ENCODE data around the gene WDR62. TPM values are rescaled to one million over a fixed set of nuclear protein-coding genes. Genes with fewer than 3 reads are reported as not detected.

Gene WDR62
- total and polyA plus RNA-seq, 12 donors: 1.6 to 33.7 (median 12.9) TPM

DNA sequence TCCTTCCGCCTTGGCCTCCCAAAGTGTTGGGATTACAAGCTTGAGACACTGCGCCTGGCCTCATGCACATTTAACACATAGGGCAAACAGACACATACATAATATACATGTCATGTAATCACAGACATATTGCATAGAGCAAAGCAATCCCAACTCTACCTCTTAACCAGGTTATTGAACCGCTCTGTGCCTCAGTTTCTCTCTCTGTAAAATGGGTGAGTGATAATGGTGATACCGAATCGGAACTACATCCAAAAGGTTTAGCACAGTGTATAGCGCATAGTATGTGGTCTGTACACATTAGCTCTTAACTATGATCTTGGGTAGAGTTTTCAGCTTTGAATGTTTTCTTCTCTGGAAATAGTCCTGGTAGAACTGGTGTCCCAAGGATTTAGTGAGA, 89.9 kb downstream of the WDR62 start:
- DNase-seq: no peak
- intact Hi-C loops (cut with DNase I): no loop called here
- Histone ChIP-seq H3K27me3 (no peaks in the 10 kb centered on the region), H3K36me3 (peaks cover 6 to 82% (median 73%) of the 10 kb centered on the region in 9 donors), H3K9me3 (no peaks in the 10 kb centered on the region), H3K4me1 (peaks cover 0 to 24% (median 15%) of the 10 kb centered on the region in 9 donors), H3K27ac (no peak overlapping the region), H3K4me3 (no peak overlapping the region)
- TF ChIP-seq, protein P1, sequence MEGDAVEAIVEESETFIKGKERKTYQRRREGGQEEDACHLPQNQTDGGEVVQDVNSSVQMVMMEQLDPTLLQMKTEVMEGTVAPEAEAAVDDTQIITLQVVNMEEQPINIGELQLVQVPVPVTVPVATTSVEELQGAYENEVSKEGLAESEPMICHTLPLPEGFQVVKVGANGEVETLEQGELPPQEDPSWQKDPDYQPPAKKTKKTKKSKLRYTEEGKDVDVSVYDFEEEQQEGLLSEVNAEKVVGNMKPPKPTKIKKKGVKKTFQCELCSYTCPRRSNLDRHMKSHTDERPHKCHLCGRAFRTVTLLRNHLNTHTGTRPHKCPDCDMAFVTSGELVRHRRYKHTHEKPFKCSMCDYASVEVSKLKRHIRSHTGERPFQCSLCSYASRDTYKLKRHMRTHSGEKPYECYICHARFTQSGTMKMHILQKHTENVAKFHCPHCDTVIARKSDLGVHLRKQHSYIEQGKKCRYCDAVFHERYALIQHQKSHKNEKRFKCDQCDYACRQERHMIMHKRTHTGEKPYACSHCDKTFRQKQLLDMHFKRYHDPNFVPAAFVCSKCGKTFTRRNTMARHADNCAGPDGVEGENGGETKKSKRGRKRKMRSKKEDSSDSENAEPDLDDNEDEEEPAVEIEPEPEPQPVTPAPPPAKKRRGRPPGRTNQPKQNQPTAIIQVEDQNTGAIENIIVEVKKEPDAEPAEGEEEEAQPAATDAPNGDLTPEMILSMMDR (IDR thresholded peaks at IDR 0.05): no peak
- 98% methylated on average over 6 of the region's 6 CpGs for WGBS, 2 donors
- ATAC-seq: no peak

DNA sequence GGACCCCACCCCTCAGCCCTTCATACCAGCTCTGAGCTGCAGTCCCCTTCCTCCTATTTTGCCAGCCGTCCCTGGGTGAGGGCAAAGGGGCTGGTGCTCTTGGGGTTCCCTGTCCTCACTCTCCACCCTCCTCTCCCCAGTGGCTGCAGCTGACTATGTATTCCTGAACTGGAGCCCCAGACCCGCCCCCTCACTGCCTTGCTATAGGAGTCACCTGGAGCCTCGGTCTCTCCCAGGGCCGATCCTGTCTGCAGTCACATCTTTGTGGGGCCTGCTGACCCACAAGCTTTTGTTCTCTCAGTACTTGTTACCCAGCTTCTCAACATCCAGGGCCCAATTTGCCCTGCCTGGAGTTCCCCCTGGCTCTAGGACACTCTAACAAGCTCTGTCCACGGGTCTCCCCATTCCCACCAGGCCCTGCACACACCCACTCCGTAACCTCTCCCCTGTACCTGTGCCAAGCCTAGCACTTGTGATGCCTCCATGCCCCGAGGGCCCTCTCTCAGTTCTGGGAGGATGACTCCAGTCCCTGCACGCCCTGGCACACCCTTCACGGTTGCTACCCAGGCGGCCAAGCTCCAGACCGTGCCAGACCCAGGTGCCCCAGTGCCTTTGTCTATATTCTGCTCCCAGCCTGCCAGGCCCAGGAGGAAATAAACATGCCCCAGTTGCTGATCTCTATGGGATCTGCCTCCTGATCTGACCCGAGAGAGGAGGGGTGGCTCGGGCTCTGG, 95.1 kb downstream of the WDR62 start:
- ATAC-seq (peak in 2 of 8 donors; percentile 1 to 4), DNase-seq (peak in 1 of 2 donors; percentile 37)
- H3K4me3 ChIP-seq: no peak overlapping the region
- WGBS, 2 donors: 54 to 63% methylated on average over 13 of the region's 13 CpGs
- H3K36me3 ChIP-seq: peaks cover 5 to 65% (median 56%) of the 10 kb centered on the region in 9 donors
- intact Hi-C loops (cut with DNase I): no loop called here
- H3K27ac ChIP-seq: peak overlapping the region in 7 of 10 donors; percentile 15 to 100 (median 98)
- H3K9me3 ChIP-seq: no peaks in the 10 kb centered on the region
- peaks cover 9 to 46% (median 27%) of the 10 kb centered on the region in 9 donors for H3K4me1 ChIP-seq
- TF ChIP-seq, protein P1 (IDR thresholded peaks at IDR 0.05): no peak
- H3K27me3 ChIP-seq: no peaks in the 10 kb centered on the region

DNA sequence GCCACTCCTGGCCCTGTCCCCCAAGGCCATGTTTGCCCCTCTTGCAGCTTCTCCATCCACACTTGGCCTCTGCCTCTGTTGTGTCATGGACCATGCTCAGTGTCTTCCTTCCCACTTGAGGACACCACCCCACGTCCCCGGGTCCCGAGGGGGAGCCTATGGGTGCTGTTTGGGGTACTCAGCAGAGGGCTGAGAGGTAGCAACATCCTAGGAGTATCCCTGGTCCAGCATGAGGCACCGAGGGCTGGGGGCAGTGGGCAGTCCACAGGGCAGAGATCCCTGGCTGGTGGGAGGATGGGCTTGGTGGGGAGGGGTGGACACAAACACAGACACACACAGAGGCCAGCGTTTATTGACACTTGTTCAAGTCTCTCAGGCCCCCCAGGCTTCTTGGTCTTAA, 95.9 kb downstream of the WDR62 start:
- H3K4me1 ChIP-seq: peaks cover 9 to 49% (median 27%) of the 10 kb centered on the region in 9 donors
- no peaks in the 10 kb centered on the region for H3K27me3 ChIP-seq
- H3K4me3 ChIP-seq: peak overlapping the region in 9 of 10 donors; percentile 58 to 94 (median 78)
- peak overlapping the region; percentile 92 to 100 (median 100) for H3K27ac ChIP-seq
- peaks cover 4 to 57% (median 48%) of the 10 kb centered on the region in 9 donors for H3K36me3 ChIP-seq
- H3K9me3 ChIP-seq: no peaks in the 10 kb centered on the region
- 44 to 60% methylated on average over 5 of the region's 5 CpGs for WGBS, 2 donors
- intact Hi-C loops (cut with DNase I): no loop called here
- ATAC-seq: peak in 2 of 8 donors; percentile 0 to 15
- TF ChIP-seq, protein P1 (IDR thresholded peaks at IDR 0.05): no peak
- no peak for DNase-seq

DNA sequence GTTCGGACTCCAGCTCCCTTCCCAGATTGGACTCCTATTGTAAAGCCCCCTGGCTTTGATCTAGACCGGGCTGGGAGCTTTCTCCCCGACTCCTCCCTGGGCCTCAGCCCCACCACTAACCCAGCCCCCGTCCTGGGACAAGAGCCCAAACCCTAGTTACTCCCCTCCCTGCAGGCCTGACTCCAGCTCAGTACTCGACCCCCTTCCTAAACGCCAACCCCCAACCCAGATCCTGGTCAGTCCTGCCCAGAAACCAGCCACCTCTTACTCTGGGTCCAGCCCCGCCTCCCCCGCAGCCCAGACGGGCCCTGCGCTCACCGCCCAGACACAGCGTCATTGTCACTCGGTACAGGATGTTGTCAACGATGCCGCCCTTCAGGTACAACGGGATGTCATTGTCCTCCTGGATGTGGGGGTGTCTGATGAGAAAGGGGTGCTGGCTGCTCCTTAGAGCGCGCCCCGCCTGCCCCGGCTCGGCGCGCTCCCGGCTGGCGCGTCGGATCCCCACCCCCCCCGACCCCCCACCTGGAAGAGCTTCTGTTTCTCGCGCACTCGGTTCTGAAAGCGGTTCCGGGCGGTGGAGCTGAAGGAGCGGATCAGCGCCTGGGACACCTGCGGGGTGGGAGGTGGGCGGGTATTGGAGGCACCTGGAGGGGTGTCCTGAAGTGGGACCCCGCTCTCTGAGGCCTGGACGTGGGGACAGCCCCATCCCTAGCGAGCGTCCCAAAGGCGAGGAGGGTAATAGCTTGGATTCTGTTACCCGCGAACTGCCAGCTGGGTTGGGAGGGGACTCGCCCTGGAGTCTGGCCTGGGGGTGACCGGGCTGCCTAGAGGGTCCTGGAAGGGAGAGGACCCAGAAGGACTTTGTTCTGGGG, 96.7 kb downstream of the WDR62 start:
- Histone ChIP-seq H3K9me3 (no peaks in the 10 kb centered on the region), H3K4me1 (peaks cover 9 to 57% (median 27%) of the 10 kb centered on the region in 9 donors), H3K27ac (peak overlapping the region; percentile 92 to 100 (median 100)), H3K4me3 (peak overlapping the region; percentile 58 to 94 (median 72)), H3K36me3 (peaks cover 0 to 49% (median 41%) of the 10 kb centered on the region in 9 donors), H3K27me3 (no peaks in the 10 kb centered on the region)
- TF ChIP-seq, protein P1 (IDR thresholded peaks at IDR 0.05): no peak
- DNase-seq: peak; percentile 69 to 81
- peak; percentile 66 to 83 (median 74) for ATAC-seq
- intact Hi-C loops (cut with DNase I): loop anchor here in 2 of 10 donors (1.0 kb wide), 1 partner anchor 23 kb away; no protein-coding TSS in a partner anchor
- WGBS, 2 donors: 17 to 18% methylated on average over 45 to 47 of the region's 47 CpGs

Measured in heart right ventricle (tissue), 16 donors.